ENCODE results near the gene HOXB6. TPM values are rescaled to one million over a fixed set of nuclear protein-coding genes. Genes with fewer than 3 reads are reported as not detected.

HOXB6 gene
- total RNA-seq, 1 donor from 2014 or later: not detected

GRCh38 chr17:48611681-48612455, 7.1 kb upstream of the HOXB6 start:
- Histone ChIP-seq H3K36me3 (no peaks in the 10 kb centered on the region), H3K27ac (no peak overlapping the region), H3F3A (ENCODE audit: low read depth) (peaks cover 9% of the 10 kb centered on the region), H3K9ac (no peak overlapping the region), H3K9me3 (ENCODE audit: low read depth) (no peaks in the 10 kb centered on the region), H3K4me3 (no peak overlapping the region), H3K79me2 (ENCODE audit: low read depth) (no peaks in the 10 kb centered on the region), H3K27me3 (peaks cover 100% of the 10 kb centered on the region), H4K20me1 (ENCODE audit: low read depth) (peaks cover 95% of the 10 kb centered on the region), H2AFZ (replicated peaks) (no peak overlapping the region), H3K4me2 (no peak overlapping the region), H3K4me1 (no peaks in the 10 kb centered on the region)
- H3K36me3 Mint-ChIP-seq: no peaks in the 10 kb centered on the region
- H3K4me3 Mint-ChIP-seq: no peak overlapping the region
- peaks cover 11% of the 10 kb centered on the region for H3K4me1 Mint-ChIP-seq
- DNase-seq (ENCODE audit: low spot score): peak; percentile 51
- H3K27ac Mint-ChIP-seq: no peak overlapping the region
- TF ChIP-seq EZH2phosphoT487 (IDR thresholded peaks at IDR 0.05) (peak; percentile 23), CTCF (IDR thresholded peaks at IDR 0.05) (no peak), EZH2 (IDR thresholded peaks at IDR 0.05) (peak; percentile 81)
- peaks cover 92% of the 10 kb centered on the region for H3K27me3 Mint-ChIP-seq (ENCODE audit: insufficient read depth, low read depth)
- peaks cover 3% of the 10 kb centered on the region for H3K9me3 Mint-ChIP-seq

DNA sequence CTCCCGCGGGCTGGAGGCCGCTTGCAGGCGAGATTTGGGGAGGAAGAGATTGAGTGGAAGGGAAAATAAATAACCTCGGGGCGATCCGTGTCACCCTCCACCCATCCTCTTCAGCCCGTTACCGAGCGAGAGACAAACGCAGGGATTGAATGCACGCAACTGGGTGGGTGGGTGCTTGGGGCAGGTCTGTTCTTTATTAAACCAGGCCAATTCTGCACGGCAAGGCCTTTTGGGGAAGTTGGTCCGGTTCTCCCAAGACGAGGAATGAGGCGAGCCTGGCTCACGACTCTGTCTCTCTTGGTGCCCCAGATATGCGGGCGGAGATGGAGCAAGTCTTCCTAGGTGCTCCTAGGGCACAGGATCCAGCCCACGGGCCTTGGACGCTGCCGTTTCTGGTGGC, 6.4 kb upstream of the HOXB6 start:
- H3K4me1 Mint-ChIP-seq: peaks cover 11% of the 10 kb centered on the region
- no peak for TF ChIP-seq CTCF (IDR thresholded peaks at IDR 0.05)
- TF ChIP-seq EZH2phosphoT487 (IDR thresholded peaks at IDR 0.05): no peak
- no peak for TF ChIP-seq EZH2 (IDR thresholded peaks at IDR 0.05)
- H3K27ac Mint-ChIP-seq: no peak overlapping the region
- Histone ChIP-seq H4K20me1 (ENCODE audit: low read depth) (peaks cover 95% of the 10 kb centered on the region), H3K27ac (no peak overlapping the region), H3K36me3 (no peaks in the 10 kb centered on the region), H3K79me2 (ENCODE audit: low read depth) (no peaks in the 10 kb centered on the region), H3K9me3 (ENCODE audit: low read depth) (no peaks in the 10 kb centered on the region), H3K9ac (no peak overlapping the region), H3K4me3 (peak overlapping the region; percentile 3), H2AFZ (replicated peaks) (no peak overlapping the region), H3K4me1 (no peaks in the 10 kb centered on the region), H3F3A (ENCODE audit: low read depth) (peaks cover 9% of the 10 kb centered on the region), H3K4me2 (no peak overlapping the region), H3K27me3 (peaks cover 100% of the 10 kb centered on the region)
- H3K9me3 Mint-ChIP-seq: peaks cover 3% of the 10 kb centered on the region
- no peaks in the 10 kb centered on the region for H3K36me3 Mint-ChIP-seq
- H3K4me3 Mint-ChIP-seq: peak overlapping the region; percentile 34
- H3K27me3 Mint-ChIP-seq (ENCODE audit: insufficient read depth, low read depth): peaks cover 92% of the 10 kb centered on the region
- no peak for DNase-seq (ENCODE audit: low spot score)

DNA sequence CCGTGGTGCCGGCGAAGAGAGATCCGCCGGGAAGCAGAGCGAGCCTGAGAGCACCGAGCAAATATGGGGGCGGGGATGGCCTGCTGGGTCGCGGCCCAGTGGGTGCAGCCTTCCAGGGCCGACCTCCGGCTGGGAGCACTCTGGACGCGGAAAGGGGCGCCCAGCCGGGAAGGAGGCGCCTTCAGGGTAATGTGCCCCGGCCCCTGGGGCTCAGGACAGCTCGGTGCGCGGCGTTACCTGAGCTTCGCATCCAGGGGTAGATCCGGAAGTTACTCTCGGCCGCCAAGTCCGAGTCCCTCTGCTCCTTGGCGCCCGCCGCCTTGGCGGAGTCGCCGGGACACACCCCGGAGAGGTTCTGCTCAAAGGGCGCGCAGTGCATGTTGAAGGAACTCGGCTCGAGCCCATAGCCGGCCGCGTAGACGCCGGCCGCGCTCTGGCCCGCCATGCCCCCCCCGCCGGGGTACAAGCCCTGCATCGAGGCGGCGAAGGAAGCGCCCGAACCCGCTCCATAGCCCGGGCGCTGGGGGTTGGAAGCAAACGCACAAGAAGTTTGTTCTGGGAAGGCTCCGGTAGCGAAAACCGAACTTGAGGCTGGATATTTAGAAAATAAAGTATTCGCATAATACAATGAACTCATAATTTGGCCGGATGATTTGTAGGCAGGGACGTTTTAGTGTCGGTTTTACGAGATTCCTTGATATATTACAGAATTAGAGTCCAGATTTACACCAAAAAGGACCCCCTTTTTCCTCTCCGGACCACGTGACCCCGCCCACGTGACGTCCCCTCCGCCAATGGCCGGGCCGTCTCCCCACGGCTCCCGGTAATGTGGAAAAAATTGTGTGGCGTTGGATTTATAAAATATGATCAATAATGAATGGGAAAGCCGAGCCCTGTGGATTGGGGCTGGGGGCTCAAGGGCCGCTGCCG, 5.8 kb upstream of the HOXB6 start, which contains the start of gene HOXB7:
Gene HOXB7 (minus strand): TSS at position 736 of the 930 bp plus-strand sequence. CDS start 99 bp downstream, at position 637.
- peak within 1 kb of the TSS; percentile 34 for H3K4me3 Mint-ChIP-seq
- no peak within 1 kb of the TSS for H3K27ac ChIP-seq
- H3K79me2 ChIP-seq (ENCODE audit: low read depth): no peaks in the 10 kb centered on the region

More for the DNA sequence above, 5.8 kb upstream of the HOXB6 start, which contains the start of gene HOXB7:
- H3K36me3 Mint-ChIP-seq: no peaks in the 10 kb centered on the region
- H3K27ac Mint-ChIP-seq: no peak within 1 kb of the TSS
- H3K4me1 Mint-ChIP-seq: peaks cover 11% of the 10 kb centered on the region
- peak; percentile 100 for TF ChIP-seq EZH2 (IDR thresholded peaks at IDR 0.05)
- TF ChIP-seq CTCF (IDR thresholded peaks at IDR 0.05): no peak
- peak; percentile 99 for TF ChIP-seq EZH2phosphoT487 (IDR thresholded peaks at IDR 0.05)
- Histone ChIP-seq H3K36me3 (no peaks in the 10 kb centered on the region), H3K4me3 (peak within 1 kb of the TSS; percentile 3), H3K4me2 (peak within 1 kb of the TSS; percentile 3), H2AFZ (replicated peaks) (no peak within 1 kb of the TSS), H3F3A (ENCODE audit: low read depth) (peaks cover 9% of the 10 kb centered on the region), H3K9me3 (ENCODE audit: low read depth) (no peaks in the 10 kb centered on the region), H4K20me1 (ENCODE audit: low read depth) (peaks cover 94% of the 10 kb centered on the region), H3K9ac (no peak within 1 kb of the TSS), H3K4me1 (no peaks in the 10 kb centered on the region), H3K27me3 (peaks cover 100% of the 10 kb centered on the region)
- H3K27me3 Mint-ChIP-seq (ENCODE audit: insufficient read depth, low read depth): peaks cover 92% of the 10 kb centered on the region
- H3K9me3 Mint-ChIP-seq: peaks cover 3% of the 10 kb centered on the region
- DNase-seq (ENCODE audit: low spot score): no peak
